Breast epithelium (tissue), 4 donors: ENCODE measurements around the gene PLAAT5. TPM values are rescaled to one million over a fixed set of nuclear protein-coding genes. Genes with fewer than 3 reads are reported as not detected.

Source experiments
- DNase-seq, 2 donors: peaks; one replicate each; pipeline ENCODE4 v3.0.0-alpha.2; 2019; ENCODE audit warnings: low spot score in 2 of 2
- H3K27ac ChIP-seq, 2 donors: fragments of 200-600 bp; sonication (generic) in 1 of 2; one replicate each; pipeline ENCODE4 v1.5.1; 2016 to 2019; ENCODE audit warnings: mild to moderate bottlenecking in 1 of 2
- H3K27me3 ChIP-seq, 2 donors: fragments of 200-600 bp; sonication (generic) in 1 of 2; one replicate each; pipeline versions ENCODE4 v1.5.1 to v1.6.0; 2017 to 2019; ENCODE audit warnings: control low read depth in 1 of 2, mild to moderate bottlenecking in 1 of 2
- H3K36me3 ChIP-seq: fragments of 200-600 bp; one replicate; pipeline ENCODE4 v1.5.1; 2019
- H3K4me1 ChIP-seq, 2 donors: fragments of 200-600 bp; sonication (generic); one replicate each; pipeline ENCODE4 v1.5.1; 2016 to 2019; ENCODE audit warnings: control low read depth in 1 of 2
- H3K4me3 ChIP-seq, 3 donors: fragments of 200-600 bp; sonication (generic); 1 replicate in 2 of 3; 2 replicates in 1 of 3; pipeline ENCODE4 v1.5.1; 2016 to 2019; ENCODE audit warnings: mild to moderate bottlenecking in 3 of 3, moderate library complexity in 2 of 3
- H3K9me3 ChIP-seq, 2 donors: fragments of 200-600 bp; sonication (generic) in 1 of 2; one replicate each; pipeline ENCODE4 v1.5.1; 2016 to 2019; ENCODE audit warnings: control low read depth in 1 of 2
- CTCF ChIP-seq, 3 donors: fragments of 450-650 bp; IDR thresholded peaks; one replicate each; pipeline ENCODE4 v1.5.1; 2016 to 2017; ENCODE audit warnings: antibody characterized with exemption in 3 of 3, mild to moderate bottlenecking in 3 of 3, moderate library complexity in 3 of 3
- POLR2A ChIP-seq: fragments of 450-650 bp; IDR thresholded peaks from one replicate; pipeline ENCODE4 v1.6.1; 2016; ENCODE audit warnings: antibody characterized with exemption, mild to moderate bottlenecking, moderate library complexity
- POLR2AphosphoS5 ChIP-seq, 3 donors: sonication (generic); formaldehyde crosslinking; IDR thresholded peaks; one replicate each; pipeline ENCODE4 v1.6.1; 2017; ENCODE audit warnings: antibody characterized with exemption in 3 of 3
- intact Hi-C: fragments of 100-400 bp; cut with DNase I; formaldehyde crosslinking; loops from one replicate; pipeline ENCODE4 v1.15.1; 2023; ENCODE audit warnings: low total_unique reads
- total RNA-seq, 3 donors: library from RNA; depleted of rRNA; stranded (reverse); fragments of >200 nt; gene quantifications; one replicate each; pipeline ENCODE4 v1.1.0, GENCODE V29; 2016

PLAAT5 gene
- total RNA-seq, 3 donors from 2014 or later, result 9.8 to 61.9 (median 11.9) TPM

- TF ChIP-seq CTCF (IDR thresholded peaks at IDR 0.05) (peak; percentile 83 to 95 (median 93)), POLR2AphosphoS5 (IDR thresholded peaks at IDR 0.05) (no peak)
- H3K27me3 ChIP-seq, result no peaks in the 10 kb centered on the region
- intact Hi-C loops, result no loop called here
- no peaks in the 10 kb centered on the region for H3K36me3 ChIP-seq
- peaks cover 0 to 5% of the 10 kb centered on the region in 2 donors for H3K4me1 ChIP-seq
- H3K27ac ChIP-seq, result no peak overlapping the region
- H3K9me3 ChIP-seq, result peaks cover 0 to 6% of the 10 kb centered on the region in 2 donors
- DNase-seq, result peak in 1 of 2 donors; percentile 49
- H3K4me3 ChIP-seq, result no peak overlapping the region
Observed at GRCh38 chr11:63478896-63479295, 12.1 kb downstream of the PLAAT5 start.

- peaks cover 0 to 6% of the 10 kb centered on the region in 2 donors for H3K9me3 ChIP-seq
- no peaks in the 10 kb centered on the region for H3K36me3 ChIP-seq
- no peak overlapping the region for H3K27ac ChIP-seq
- no peaks in the 10 kb centered on the region for H3K27me3 ChIP-seq
- intact Hi-C loops, result no loop called here
- no peak for TF ChIP-seq CTCF (IDR thresholded peaks at IDR 0.05)
- no peak for TF ChIP-seq POLR2AphosphoS5 (IDR thresholded peaks at IDR 0.05)
- TF ChIP-seq POLR2A, result no peak
- H3K4me1 ChIP-seq, result peaks cover 0 to 5% of the 10 kb centered on the region in 2 donors
- no peak overlapping the region for H3K4me3 ChIP-seq
- DNase-seq, result no peak
Observed at GRCh38 chr11:63476618-63477017, 14.3 kb downstream of the PLAAT5 start.

GRCh38 chr11:63472372-63472771, 18.6 kb downstream of the PLAAT5 start:
- H3K36me3 ChIP-seq, result no peaks in the 10 kb centered on the region
- no peak for DNase-seq
- H3K4me3 ChIP-seq, result no peak overlapping the region
- intact Hi-C loops, result no loop called here
- H3K27ac ChIP-seq, result no peak overlapping the region
- H3K9me3 ChIP-seq, result peaks cover 0 to 6% of the 10 kb centered on the region in 2 donors
- TF ChIP-seq POLR2A (no peak), CTCF (IDR thresholded peaks at IDR 0.05) (no peak), POLR2AphosphoS5 (IDR thresholded peaks at IDR 0.05) (no peak)
- H3K4me1 ChIP-seq, result no peaks in the 10 kb centered on the region
- H3K27me3 ChIP-seq, result no peaks in the 10 kb centered on the region

GRCh38 chr11:63470311-63470710, 20.7 kb downstream of the PLAAT5 start:
- Histone ChIP-seq H3K4me1 (no peaks in the 10 kb centered on the region), H3K9me3 (no peaks in the 10 kb centered on the region), H3K27me3 (no peaks in the 10 kb centered on the region), H3K27ac (no peak overlapping the region), H3K36me3 (no peaks in the 10 kb centered on the region), H3K4me3 (no peak overlapping the region)
- DNase-seq, result no peak
- intact Hi-C loops, result no loop called here
- TF ChIP-seq POLR2AphosphoS5 (IDR thresholded peaks at IDR 0.05), result no peak
- no peak for TF ChIP-seq POLR2A
- TF ChIP-seq CTCF (IDR thresholded peaks at IDR 0.05), result no peak

GRCh38 chr11:63462137-63462536, 28.8 kb downstream of the PLAAT5 start:
- DNase-seq, result no peak
- H3K27ac ChIP-seq, result no peak overlapping the region
- no peaks in the 10 kb centered on the region for H3K36me3 ChIP-seq
- TF ChIP-seq POLR2A (no peak), CTCF (IDR thresholded peaks at IDR 0.05) (no peak), POLR2AphosphoS5 (IDR thresholded peaks at IDR 0.05) (no peak)
- no peak overlapping the region for H3K4me3 ChIP-seq
- no peaks in the 10 kb centered on the region for H3K4me1 ChIP-seq
- no peaks in the 10 kb centered on the region for H3K9me3 ChIP-seq
- no peaks in the 10 kb centered on the region for H3K27me3 ChIP-seq
- intact Hi-C loops, result no loop called here
